GM23338 (cell line): Measurements from ENCODE around the gene CLASRP. TPM values are rescaled to one million over a fixed set of nuclear protein-coding genes. Genes with fewer than 3 reads are reported as not detected.

Experiments
- ATAC-seq: fragments of 200-7000 bp; cut with Tn5 transposase; 3 replicates; pipeline ENCODE4 v1.9.1; 2020
- DNase-seq: peaks from one replicate; pipeline ENCODE4 v3.0.0-alpha.2; 2015; ENCODE audit warnings: low spot score
- H2AFZ ChIP-seq: fragments of 200-600 bp; sonication (generic); 2 replicates; pipeline ENCODE4 v1.8.0; 2016; ENCODE audit warnings: antibody characterized with exemption, mild to moderate bottlenecking, moderate library complexity
- H3F3A ChIP-seq: fragments of 200-600 bp; sonication (generic); replicated peaks from 2 replicates; pipeline ENCODE4 v1.8.0; 2017; ENCODE audit warnings: antibody characterized with exemption, mixed run types, low read depth
- H3K27ac ChIP-seq: fragments of 200-600 bp; sonication (generic); 2 replicates; pipeline ENCODE4 v1.6.1; 2016; ENCODE audit warnings: low read depth
- H3K27me3 ChIP-seq: fragments of 200-600 bp; sonication (generic); 2 replicates; pipeline ENCODE4 v1.8.0; 2016; ENCODE audit warnings: mild to moderate bottlenecking, mixed run types, moderate library complexity; ENCODE audit not compliant: insufficient read depth
- H3K36me3 ChIP-seq: fragments of 200-600 bp; sonication (generic); 2 replicates; pipeline ENCODE4 v1.8.0; 2016; ENCODE audit warnings: mild to moderate bottlenecking; ENCODE audit not compliant: insufficient read depth
- H3K4me1 ChIP-seq: fragments of 200-600 bp; sonication (generic); 2 replicates; pipeline ENCODE4 v1.8.0; 2016; ENCODE audit warnings: mild to moderate bottlenecking, moderate library complexity; ENCODE audit not compliant: insufficient read depth
- H3K4me2 ChIP-seq: fragments of 200-600 bp; sonication (generic); 2 replicates; pipeline ENCODE4 v1.7.1; 2017; ENCODE audit warnings: mixed run types
- H3K4me3 ChIP-seq: fragments of 200-600 bp; sonication (generic); 2 replicates; pipeline ENCODE4 v1.6.1; 2016; ENCODE audit warnings: mixed run types
- H3K79me2 ChIP-seq: fragments of 200-600 bp; sonication (generic); replicated peaks from 2 replicates; pipeline ENCODE4 v1.8.0; 2017; ENCODE audit warnings: mild to moderate bottlenecking; ENCODE audit not compliant: insufficient read depth
- H3K9me2 ChIP-seq: fragments of 200-600 bp; sonication (generic); 2 replicates; pipeline ENCODE4 v1.8.0; 2017; ENCODE audit not compliant: insufficient read depth
- H4K20me1 ChIP-seq: fragments of 200-600 bp; sonication (generic); replicated peaks from 2 replicates; pipeline ENCODE4 v1.8.0; 2017; ENCODE audit warnings: mild to moderate bottlenecking; ENCODE audit not compliant: insufficient read depth
- H3K27ac Mint-ChIP-seq: 2 replicates; pipeline ENCODE4 v1.8.0; 2020; ENCODE audit warnings: inconsistent platforms, mild to moderate bottlenecking, moderate library complexity, mixed read lengths
- H3K27me3 Mint-ChIP-seq: 3 replicates; pipeline ENCODE4 v1.8.0; 2022; ENCODE audit warnings: low read depth, mild to moderate bottlenecking, moderate library complexity, mixed read lengths, inconsistent platforms; ENCODE audit not compliant: insufficient read depth, poor library complexity
- H3K36me3 Mint-ChIP-seq: 3 replicates; pipeline ENCODE4 v1.8.0; 2021; ENCODE audit warnings: low read depth, mild to moderate bottlenecking, inconsistent platforms, moderate library complexity, mixed read lengths
- H3K4me1 Mint-ChIP-seq: 3 replicates; pipeline ENCODE4 v1.8.0; 2020; ENCODE audit warnings: mild to moderate bottlenecking, inconsistent platforms, mixed read lengths
- H3K4me3 Mint-ChIP-seq: 3 replicates; pipeline ENCODE4 v1.8.0; 2021; ENCODE audit warnings: moderate library complexity, mild to moderate bottlenecking, inconsistent platforms, mixed read lengths
- H3K9me3 Mint-ChIP-seq: 3 replicates; pipeline ENCODE4 v1.8.0; 2020; ENCODE audit warnings: moderate library complexity, mild to moderate bottlenecking, inconsistent platforms, mixed read lengths
- ETS1 ChIP-seq: IDR thresholded peaks from 2 replicates; pipeline ENCODE4 v1.6.1; 2016; ENCODE audit warnings: antibody characterized with exemption
- polyA plus RNA-seq: library from polyadenylated mRNA; unstranded; fragments of >200 nt; fragmentation: Nextera tagmentation; extraction: Ambion mirVana; gene quantifications from 2 replicates; pipeline ENCODE4 v1.2.1, GENCODE V29; 2016
- total RNA-seq: library from RNA; depleted of rRNA; stranded (reverse); fragments of >200 nt; shearing (Covaris generic); gene quantifications from 2 replicates; pipeline ENCODE4 v1.2.3, GENCODE V29; 2014
- TF ChIP-seq, protein P1 (sequence below), 2 experiments: fragments of 200-600 bp in 1 of 2; sonication (generic) in 1 of 2; conservative IDR thresholded peaks; 2 replicates each; pipeline versions ENCODE4 v1.5.1 to v1.6.1; 2016 to 2017; ENCODE audit warnings: antibody characterized with exemption in 2 of 2, low read depth in 2 of 2, mild to moderate bottlenecking in 2 of 2, moderate library complexity in 1 of 2
- TF ChIP-seq, protein P2 (sequence below): fragments of 250-450 bp; sonication (Bioruptor Pico); IDR thresholded peaks from 2 replicates; pipeline ENCODE4 v1.5.0; 2020; ENCODE audit warnings: mild to moderate bottlenecking, moderate library complexity

The CLASRP gene
- total and polyA plus RNA-seq, 2 experiments from 2014 or later = 27.1 to 78.7 TPM

GRCh38 chr19:44990459-44990858 is 48.4 kb upstream of the CLASRP start:
- H3K36me3 Mint-ChIP-seq = peaks cover 31% of the 10 kb centered on the region
- H3K4me1 Mint-ChIP-seq = no peaks in the 10 kb centered on the region
- TF ChIP-seq, protein P1, sequence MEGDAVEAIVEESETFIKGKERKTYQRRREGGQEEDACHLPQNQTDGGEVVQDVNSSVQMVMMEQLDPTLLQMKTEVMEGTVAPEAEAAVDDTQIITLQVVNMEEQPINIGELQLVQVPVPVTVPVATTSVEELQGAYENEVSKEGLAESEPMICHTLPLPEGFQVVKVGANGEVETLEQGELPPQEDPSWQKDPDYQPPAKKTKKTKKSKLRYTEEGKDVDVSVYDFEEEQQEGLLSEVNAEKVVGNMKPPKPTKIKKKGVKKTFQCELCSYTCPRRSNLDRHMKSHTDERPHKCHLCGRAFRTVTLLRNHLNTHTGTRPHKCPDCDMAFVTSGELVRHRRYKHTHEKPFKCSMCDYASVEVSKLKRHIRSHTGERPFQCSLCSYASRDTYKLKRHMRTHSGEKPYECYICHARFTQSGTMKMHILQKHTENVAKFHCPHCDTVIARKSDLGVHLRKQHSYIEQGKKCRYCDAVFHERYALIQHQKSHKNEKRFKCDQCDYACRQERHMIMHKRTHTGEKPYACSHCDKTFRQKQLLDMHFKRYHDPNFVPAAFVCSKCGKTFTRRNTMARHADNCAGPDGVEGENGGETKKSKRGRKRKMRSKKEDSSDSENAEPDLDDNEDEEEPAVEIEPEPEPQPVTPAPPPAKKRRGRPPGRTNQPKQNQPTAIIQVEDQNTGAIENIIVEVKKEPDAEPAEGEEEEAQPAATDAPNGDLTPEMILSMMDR (conservative IDR thresholded peaks at IDR 0.05; ENCODE audit: low read depth in 2 of 2) = no peak
- TF ChIP-seq, protein P2, sequence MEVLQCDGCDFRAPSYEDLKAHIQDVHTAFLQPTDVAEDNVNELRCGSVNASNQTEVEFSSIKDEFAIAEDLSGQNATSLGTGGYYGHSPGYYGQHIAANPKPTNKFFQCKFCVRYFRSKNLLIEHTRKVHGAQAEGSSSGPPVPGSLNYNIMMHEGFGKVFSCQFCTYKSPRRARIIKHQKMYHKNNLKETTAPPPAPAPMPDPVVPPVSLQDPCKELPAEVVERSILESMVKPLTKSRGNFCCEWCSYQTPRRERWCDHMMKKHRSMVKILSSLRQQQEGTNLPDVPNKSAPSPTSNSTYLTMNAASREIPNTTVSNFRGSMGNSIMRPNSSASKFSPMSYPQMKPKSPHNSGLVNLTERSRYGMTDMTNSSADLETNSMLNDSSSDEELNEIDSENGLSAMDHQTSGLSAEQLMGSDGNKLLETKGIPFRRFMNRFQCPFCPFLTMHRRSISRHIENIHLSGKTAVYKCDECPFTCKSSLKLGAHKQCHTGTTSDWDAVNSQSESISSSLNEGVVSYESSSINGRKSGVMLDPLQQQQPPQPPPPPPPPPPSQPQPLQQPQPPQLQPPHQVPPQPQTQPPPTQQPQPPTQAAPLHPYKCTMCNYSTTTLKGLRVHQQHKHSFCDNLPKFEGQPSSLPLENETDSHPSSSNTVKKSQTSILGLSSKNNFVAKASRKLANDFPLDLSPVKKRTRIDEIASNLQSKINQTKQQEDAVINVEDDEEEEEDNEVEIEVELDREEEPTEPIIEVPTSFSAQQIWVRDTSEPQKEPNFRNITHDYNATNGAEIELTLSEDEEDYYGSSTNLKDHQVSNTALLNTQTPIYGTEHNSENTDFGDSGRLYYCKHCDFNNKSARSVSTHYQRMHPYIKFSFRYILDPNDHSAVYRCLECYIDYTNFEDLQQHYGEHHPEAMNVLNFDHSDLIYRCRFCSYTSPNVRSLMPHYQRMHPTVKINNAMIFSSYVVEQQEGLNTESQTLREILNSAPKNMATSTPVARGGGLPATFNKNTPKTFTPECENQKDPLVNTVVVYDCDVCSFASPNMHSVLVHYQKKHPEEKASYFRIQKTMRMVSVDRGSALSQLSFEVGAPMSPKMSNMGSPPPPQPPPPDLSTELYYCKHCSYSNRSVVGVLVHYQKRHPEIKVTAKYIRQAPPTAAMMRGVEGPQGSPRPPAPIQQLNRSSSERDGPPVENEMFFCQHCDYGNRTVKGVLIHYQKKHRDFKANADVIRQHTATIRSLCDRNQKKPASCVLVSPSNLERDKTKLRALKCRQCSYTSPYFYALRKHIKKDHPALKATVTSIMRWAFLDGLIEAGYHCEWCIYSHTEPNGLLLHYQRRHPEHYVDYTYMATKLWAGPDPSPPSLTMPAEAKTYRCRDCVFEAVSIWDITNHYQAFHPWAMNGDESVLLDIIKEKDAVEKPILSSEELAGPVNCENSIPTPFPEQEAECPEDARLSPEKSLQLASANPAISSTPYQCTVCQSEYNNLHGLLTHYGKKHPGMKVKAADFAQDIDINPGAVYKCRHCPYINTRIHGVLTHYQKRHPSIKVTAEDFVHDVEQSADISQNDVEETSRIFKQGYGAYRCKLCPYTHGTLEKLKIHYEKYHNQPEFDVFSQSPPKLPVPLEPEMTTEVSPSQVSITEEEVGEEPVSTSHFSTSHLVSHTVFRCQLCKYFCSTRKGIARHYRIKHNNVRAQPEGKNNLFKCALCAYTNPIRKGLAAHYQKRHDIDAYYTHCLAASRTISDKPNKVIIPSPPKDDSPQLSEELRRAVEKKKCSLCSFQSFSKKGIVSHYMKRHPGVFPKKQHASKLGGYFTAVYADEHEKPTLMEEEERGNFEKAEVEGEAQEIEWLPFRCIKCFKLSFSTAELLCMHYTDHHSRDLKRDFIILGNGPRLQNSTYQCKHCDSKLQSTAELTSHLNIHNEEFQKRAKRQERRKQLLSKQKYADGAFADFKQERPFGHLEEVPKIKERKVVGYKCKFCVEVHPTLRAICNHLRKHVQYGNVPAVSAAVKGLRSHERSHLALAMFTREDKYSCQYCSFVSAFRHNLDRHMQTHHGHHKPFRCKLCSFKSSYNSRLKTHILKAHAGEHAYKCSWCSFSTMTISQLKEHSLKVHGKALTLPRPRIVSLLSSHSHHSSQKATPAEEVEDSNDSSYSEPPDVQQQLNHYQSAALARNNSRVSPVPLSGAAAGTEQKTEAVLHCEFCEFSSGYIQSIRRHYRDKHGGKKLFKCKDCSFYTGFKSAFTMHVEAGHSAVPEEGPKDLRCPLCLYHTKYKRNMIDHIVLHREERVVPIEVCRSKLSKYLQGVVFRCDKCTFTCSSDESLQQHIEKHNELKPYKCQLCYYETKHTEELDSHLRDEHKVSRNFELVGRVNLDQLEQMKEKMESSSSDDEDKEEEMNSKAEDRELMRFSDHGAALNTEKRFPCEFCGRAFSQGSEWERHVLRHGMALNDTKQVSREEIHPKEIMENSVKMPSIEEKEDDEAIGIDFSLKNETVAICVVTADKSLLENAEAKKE (CRISPR knock-in tag) = no peak
- TF ChIP-seq ETS1 = no peak
- Histone ChIP-seq H4K20me1 (no peaks in the 10 kb centered on the region), H3K27ac (no peak overlapping the region), H3K4me1 (no peaks in the 10 kb centered on the region), H3K4me3 (no peak overlapping the region), H3F3A (no peaks in the 10 kb centered on the region), H3K9me2 (no peaks in the 10 kb centered on the region), H3K79me2 (no peaks in the 10 kb centered on the region), H3K4me2 (no peak overlapping the region), H3K27me3 (no peaks in the 10 kb centered on the region), H3K36me3 (peaks cover 4% of the 10 kb centered on the region; the same call in 1 of the 2 replicates), H2AFZ (no peak overlapping the region)
- H3K9me3 Mint-ChIP-seq = no peaks in the 10 kb centered on the region
- H3K4me3 Mint-ChIP-seq = no peak overlapping the region
- no peak overlapping the region for H3K27ac Mint-ChIP-seq
- H3K27me3 Mint-ChIP-seq = peaks cover 13% of the 10 kb centered on the region
- ATAC-seq = no peak
- DNase-seq = no peak
